Activated CD4-positive, alpha-beta memory T cell treated with anti-CD3 and anti-CD28 coated beads for 36 hours (primary cell): Measurements from ENCODE around the gene PACS2. TPM values are rescaled to one million over a fixed set of nuclear protein-coding genes. Genes with fewer than 3 reads are reported as not detected.
"Not testable (repeated sequence)": the region's sequence is repeated elsewhere in the genome, so short reads cannot be mapped to it uniquely, and the experiment has no call there.

Experiments used
- CTCF ChIA-PET: fragments of 350-600 bp; sonication (Branson Sonifier 250); formaldehyde crosslinking; loops from one replicate; lab custom pipeline; 2021; ENCODE audit warnings: antibody characterized with exemption, inconsistent platforms; lab: Charles Lee
- POLR2A ChIA-PET: fragments of 350-600 bp; sonication (Branson Sonifier 250); formaldehyde crosslinking; loops from one replicate; lab custom pipeline; 2021; ENCODE audit warnings: antibody characterized with exemption; lab: Charles Lee
- DNase-seq: peaks from one replicate; pipeline ENCODE4 v3.0.0-alpha.2; 2020
- H3K27ac Mint-ChIP-seq: one replicate; pipeline ENCODE4 v1.8.0; 2021; ENCODE audit warnings: mixed read lengths
- H3K27me3 Mint-ChIP-seq: one replicate; pipeline ENCODE4 v1.8.0; 2021; ENCODE audit warnings: mixed read lengths
- H3K36me3 Mint-ChIP-seq: one replicate; pipeline ENCODE4 v1.8.0; 2021; ENCODE audit warnings: mixed read lengths
- H3K4me1 Mint-ChIP-seq: one replicate; pipeline ENCODE4 v1.8.0; 2021; ENCODE audit warnings: low read depth, mixed read lengths
- H3K4me3 Mint-ChIP-seq: one replicate; pipeline ENCODE4 v1.8.0; 2021; ENCODE audit warnings: mild to moderate bottlenecking, mixed read lengths
- H3K9me3 Mint-ChIP-seq: one replicate; pipeline ENCODE4 v1.8.0; 2021; ENCODE audit warnings: mixed read lengths
- intact Hi-C: fragments of 100-400 bp; cut with micrococcal nuclease; formaldehyde crosslinking; loops from one replicate; pipeline ENCODE4 v1.15.1; 2023
- total RNA-seq, 2 experiments: library from RNA; stranded (reverse); gene quantifications; one replicate each; pipeline ENCODE4 v1.2.3, GENCODE V29; 2021

Gene PACS2
- total RNA-seq, 2 experiments from 2014 or later = 32.3 to 36.6 TPM

DNA sequence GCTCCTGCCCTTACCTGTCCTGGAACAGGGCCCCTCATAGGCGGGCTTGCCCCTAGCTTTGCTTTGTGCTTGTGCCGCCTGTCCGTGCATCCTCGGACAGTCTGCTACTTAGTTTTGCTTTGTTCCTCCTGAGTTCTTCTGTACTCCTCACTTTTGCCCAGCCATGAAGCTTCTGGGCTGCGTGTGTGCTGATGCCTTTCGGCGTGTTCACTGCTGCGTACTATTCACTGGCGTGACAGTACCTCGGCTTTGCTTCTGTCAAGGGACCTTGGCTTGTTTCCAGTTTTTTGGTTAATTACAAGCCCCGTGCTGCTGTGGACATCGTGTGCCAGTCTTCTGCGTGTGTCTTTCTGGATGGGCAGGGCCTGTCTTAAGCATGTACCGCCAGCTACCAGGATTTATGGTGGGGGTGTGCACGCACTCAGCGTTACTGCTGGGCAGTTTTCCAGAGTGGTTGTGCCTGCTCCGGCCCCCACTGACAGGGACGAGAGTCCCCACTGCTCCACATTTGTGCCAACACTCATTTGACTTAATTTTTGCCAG lies 2.5 kb downstream of the PACS2 start:
- no peak for DNase-seq
- H3K27ac Mint-ChIP-seq = no peak overlapping the region
- H3K9me3 Mint-ChIP-seq = no peaks in the 10 kb centered on the region
- no peaks in the 10 kb centered on the region for H3K36me3 Mint-ChIP-seq
- POLR2A ChIA-PET = interaction anchor here (1.0 to 1.6 kb wide), 2 partner anchors 16 to 17 kb away, joined by 5 to 6 read pairs; partner anchors contain the start of gene BRF1
- H3K4me3 Mint-ChIP-seq = no peak overlapping the region
- H3K4me1 Mint-ChIP-seq = peaks cover 33% of the 10 kb centered on the region
- intact Hi-C loops = no loop called here
- CTCF ChIA-PET = no interaction called here
- no peaks in the 10 kb centered on the region for H3K27me3 Mint-ChIP-seq

DNA sequence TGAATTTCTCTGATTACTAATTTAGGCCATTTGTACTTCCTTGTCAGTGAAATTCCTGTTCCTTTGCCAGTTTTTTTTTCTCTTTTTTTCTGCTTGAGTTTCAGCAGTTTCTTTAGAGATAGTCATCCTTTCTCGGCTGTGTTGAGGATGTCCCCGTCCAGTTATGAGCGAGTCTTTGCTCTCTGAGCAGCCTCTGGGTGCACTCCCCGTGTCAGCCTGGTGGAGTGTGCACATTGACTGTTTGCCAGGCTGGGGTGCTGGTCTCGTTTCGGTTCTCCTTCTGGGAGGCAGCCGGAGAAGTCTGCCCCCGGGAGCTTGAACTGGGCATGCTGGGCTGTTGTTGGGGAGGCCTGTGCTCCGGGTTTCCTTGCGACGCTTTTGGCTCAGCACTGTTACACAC lies 3.0 kb downstream of the PACS2 start:
- H3K36me3 Mint-ChIP-seq = no peaks in the 10 kb centered on the region
- intact Hi-C loops = no loop called here
- H3K27me3 Mint-ChIP-seq = no peaks in the 10 kb centered on the region
- DNase-seq = peak; percentile 52
- H3K4me1 Mint-ChIP-seq = peaks cover 34% of the 10 kb centered on the region
- ChIA-PET CTCF (no interaction called here), POLR2A (interaction anchor here (1.6 kb wide), 1 partner anchor 17 kb away, joined by 5 read pairs; the partner anchor contains the start of gene BRF1)
- no peak overlapping the region for H3K27ac Mint-ChIP-seq
- H3K9me3 Mint-ChIP-seq = no peaks in the 10 kb centered on the region
- H3K4me3 Mint-ChIP-seq = no peak overlapping the region

- H3K36me3 Mint-ChIP-seq = no peaks in the 10 kb centered on the region
- ChIA-PET POLR2A (no interaction called here), CTCF (interaction anchor here (1.8 kb wide), 1 partner anchor 29 kb away, joined by 4 read pairs; no protein-coding TSS in a partner anchor)
- intact Hi-C loops = no loop called here
- no peak for DNase-seq
- H3K27ac Mint-ChIP-seq = no peak overlapping the region
- H3K27me3 Mint-ChIP-seq = no peaks in the 10 kb centered on the region
- no peaks in the 10 kb centered on the region for H3K9me3 Mint-ChIP-seq
- H3K4me3 Mint-ChIP-seq = no peak overlapping the region
- peaks cover 12% of the 10 kb centered on the region for H3K4me1 Mint-ChIP-seq
These were observed 8.4 kb downstream of the PACS2 start for GRCh38 chr14:105322791-105323556.

DNA sequence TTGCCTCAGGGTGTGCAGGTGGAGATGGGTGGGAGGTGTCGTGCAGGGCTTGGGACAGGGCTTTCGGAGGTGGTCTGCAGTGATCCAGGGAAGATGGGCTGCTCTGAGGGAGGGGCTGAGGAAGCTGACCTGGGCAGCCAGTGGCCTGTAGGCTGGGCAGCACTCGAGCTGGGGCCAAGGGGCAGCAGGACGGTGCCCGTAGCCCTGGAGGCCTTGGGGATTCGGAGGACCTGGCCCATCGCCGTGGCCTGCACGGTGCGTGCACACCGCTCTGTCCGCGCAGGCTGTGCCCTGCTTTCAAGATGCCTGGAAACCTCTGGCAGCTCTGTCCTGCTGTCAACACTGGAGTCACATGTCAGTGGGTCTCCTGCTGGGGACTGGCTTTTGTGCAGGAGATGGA lies 9.1 kb downstream of the PACS2 start:
- Mint-ChIP-seq H3K4me3 (no peak overlapping the region), H3K27ac (no peak overlapping the region), H3K27me3 (no peaks in the 10 kb centered on the region), H3K36me3 (no peaks in the 10 kb centered on the region), H3K9me3 (no peaks in the 10 kb centered on the region), H3K4me1 (peaks cover 12% of the 10 kb centered on the region)
- ChIA-PET POLR2A (no interaction called here), CTCF (interaction anchor here (1.2 kb wide), 1 partner anchor 76 kb away, joined by 3 read pairs; the partner anchor contains the start of gene BTBD6)
- no peak for DNase-seq
- intact Hi-C loops = no loop called here

DNA sequence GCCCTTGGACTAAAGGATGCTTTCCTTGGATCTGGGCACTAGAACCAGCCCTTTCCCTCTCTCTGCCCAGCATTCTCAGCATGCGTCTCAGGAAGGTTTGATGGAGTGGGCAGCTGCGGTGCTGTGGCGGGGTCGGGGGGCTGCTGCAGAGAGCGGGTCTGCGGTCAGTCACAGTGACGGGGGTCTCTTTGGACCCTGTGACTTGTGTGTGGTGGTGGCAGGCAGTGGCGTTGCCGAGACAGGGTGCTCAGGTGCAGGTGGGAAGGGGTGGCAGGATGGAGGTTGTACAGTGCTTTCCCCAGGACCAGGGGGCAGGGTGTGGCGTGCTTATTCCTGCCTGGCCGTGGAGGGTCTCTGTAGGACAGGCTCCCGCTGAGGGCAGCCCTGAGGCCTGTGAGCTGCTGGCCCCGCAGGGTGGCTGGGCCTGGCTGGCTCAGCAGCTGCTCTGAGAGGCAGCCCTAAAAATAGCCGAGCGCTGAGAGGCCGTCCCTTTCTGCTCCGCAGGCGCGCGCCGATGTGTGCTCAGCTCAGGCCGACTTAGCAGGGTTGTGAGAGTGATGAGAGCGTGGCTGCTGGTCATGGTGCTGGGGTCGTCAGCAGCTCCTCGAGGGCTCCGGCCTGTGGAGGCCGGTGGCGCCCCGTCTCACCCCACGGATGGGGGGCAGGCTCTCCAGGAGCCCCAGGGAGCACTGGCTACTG lies 9.7 kb downstream of the PACS2 start:
- ChIA-PET POLR2A (no interaction called here), CTCF (interaction anchor here (1.2 to 2.0 kb wide), 2 partner anchors 46 to 76 kb away, joined by 3 to 4 read pairs; partner anchors contain the start of gene BTBD6)
- no peaks in the 10 kb centered on the region for H3K36me3 Mint-ChIP-seq

GRCh38 chr14:105324871-105325270 lies 10.3 kb downstream of the PACS2 start:
- H3K36me3 Mint-ChIP-seq = no peaks in the 10 kb centered on the region
- peaks cover 20% of the 10 kb centered on the region for H3K4me1 Mint-ChIP-seq
- no peaks in the 10 kb centered on the region for H3K9me3 Mint-ChIP-seq
- intact Hi-C loops = no loop called here
- no peak overlapping the region for H3K4me3 Mint-ChIP-seq
- no peaks in the 10 kb centered on the region for H3K27me3 Mint-ChIP-seq
- DNase-seq = no peak
- ChIA-PET CTCF (interaction anchor here (1.2 to 2.0 kb wide), 2 partner anchors 46 to 77 kb away, joined by 3 to 4 read pairs; partner anchors contain the start of gene BTBD6), POLR2A (no interaction called here)
- no peak overlapping the region for H3K27ac Mint-ChIP-seq

More for the DNA sequence above, 9.7 kb downstream of the PACS2 start:
- H3K9me3 Mint-ChIP-seq = no peaks in the 10 kb centered on the region
- intact Hi-C loops = no loop called here
- H3K27me3 Mint-ChIP-seq = no peaks in the 10 kb centered on the region
- no peak for DNase-seq
- peaks cover 15% of the 10 kb centered on the region for H3K4me1 Mint-ChIP-seq
- H3K27ac Mint-ChIP-seq = no peak overlapping the region
- H3K4me3 Mint-ChIP-seq = no peak overlapping the region

- no peak for DNase-seq
- intact Hi-C loops = no loop called here
- peaks cover 22% of the 10 kb centered on the region for H3K4me1 Mint-ChIP-seq
- H3K4me3 Mint-ChIP-seq = no peak overlapping the region
- no peaks in the 10 kb centered on the region for H3K27me3 Mint-ChIP-seq
- POLR2A ChIA-PET = no interaction called here
- CTCF ChIA-PET = interaction anchor here (2.0 kb wide), 1 partner anchor 45 kb away, joined by 4 read pairs; no protein-coding TSS in a partner anchor
- H3K27ac Mint-ChIP-seq = no peak overlapping the region
- H3K36me3 Mint-ChIP-seq = no peaks in the 10 kb centered on the region
- no peaks in the 10 kb centered on the region for H3K9me3 Mint-ChIP-seq
These were observed 10.8 kb downstream of the PACS2 start for GRCh38 chr14:105325303-105325702.

GRCh38 chr14:105325716-105326567 lies 11.4 kb downstream of the PACS2 start:
- peaks cover 28% of the 10 kb centered on the region for H3K4me1 Mint-ChIP-seq
- no peaks in the 10 kb centered on the region for H3K9me3 Mint-ChIP-seq
- H3K27ac Mint-ChIP-seq = no peak overlapping the region
- ChIA-PET CTCF (interaction anchor here (2.0 kb wide), 1 partner anchor 45 kb away, joined by 4 read pairs; no protein-coding TSS in a partner anchor), POLR2A (no interaction called here)
- no peaks in the 10 kb centered on the region for H3K27me3 Mint-ChIP-seq
- intact Hi-C loops = no loop called here
- no peak overlapping the region for H3K4me3 Mint-ChIP-seq
- DNase-seq = no peak
- no peaks in the 10 kb centered on the region for H3K36me3 Mint-ChIP-seq

GRCh38 chr14:105326568-105326867 lies 12.0 kb downstream of the PACS2 start:
- H3K27ac Mint-ChIP-seq = no peak overlapping the region
- no peak overlapping the region for H3K4me3 Mint-ChIP-seq
- intact Hi-C loops = no loop called here
- H3K36me3 Mint-ChIP-seq = no peaks in the 10 kb centered on the region
- no peaks in the 10 kb centered on the region for H3K27me3 Mint-ChIP-seq
- H3K9me3 Mint-ChIP-seq = no peaks in the 10 kb centered on the region
- POLR2A ChIA-PET = no interaction called here
- H3K4me1 Mint-ChIP-seq = peaks cover 32% of the 10 kb centered on the region
- DNase-seq = no peak
- CTCF ChIA-PET = no interaction called here

DNA sequence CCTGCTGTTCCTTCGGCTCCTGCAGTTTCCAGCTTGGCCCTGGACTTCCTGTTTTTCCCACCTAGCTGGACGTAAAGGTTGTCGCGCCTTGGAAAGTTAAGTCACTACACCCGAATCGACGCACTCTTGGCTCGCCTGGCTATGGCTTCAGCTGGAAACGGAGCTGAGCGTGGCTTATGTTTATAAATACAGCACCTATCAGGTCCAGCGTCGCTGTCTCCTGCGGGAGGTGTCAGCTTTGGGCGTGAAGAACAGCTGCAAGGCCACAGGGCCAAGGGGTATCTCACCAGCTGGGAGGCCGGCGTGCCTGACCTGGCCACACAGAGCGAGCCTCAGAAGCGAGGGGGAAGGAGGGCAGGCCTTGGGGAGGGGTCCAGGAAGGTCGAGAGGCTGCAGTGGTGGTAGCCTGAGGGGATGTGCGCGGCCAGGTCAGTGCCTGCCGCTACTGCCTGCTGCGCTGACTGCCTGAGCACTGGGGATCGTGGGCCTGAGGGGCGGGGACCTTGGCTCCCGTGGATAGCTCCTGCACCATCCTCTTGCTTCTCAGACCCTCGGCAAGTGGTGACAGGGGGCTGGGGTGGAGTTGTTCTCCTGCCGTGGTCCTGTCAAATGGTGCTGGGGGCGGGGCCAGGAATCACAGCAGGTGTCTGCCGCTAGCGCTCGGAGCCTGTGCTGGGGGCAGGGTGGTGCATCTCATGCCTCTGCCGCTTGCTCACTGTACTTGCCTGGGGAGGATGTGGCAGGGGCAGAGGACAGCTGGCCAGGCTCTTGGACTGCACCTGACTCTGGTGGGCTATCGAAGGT lies 12.5 kb downstream of the PACS2 start:
- ChIA-PET CTCF (no interaction called here), POLR2A (no interaction called here)
- Mint-ChIP-seq H3K4me1 (peaks cover 37% of the 10 kb centered on the region), H3K36me3 (no peaks in the 10 kb centered on the region), H3K4me3 (no peak overlapping the region), H3K27ac (no peak overlapping the region), H3K9me3 (no peaks in the 10 kb centered on the region), H3K27me3 (no peaks in the 10 kb centered on the region)
- intact Hi-C loops = no loop called here
- DNase-seq = no peak

DNA sequence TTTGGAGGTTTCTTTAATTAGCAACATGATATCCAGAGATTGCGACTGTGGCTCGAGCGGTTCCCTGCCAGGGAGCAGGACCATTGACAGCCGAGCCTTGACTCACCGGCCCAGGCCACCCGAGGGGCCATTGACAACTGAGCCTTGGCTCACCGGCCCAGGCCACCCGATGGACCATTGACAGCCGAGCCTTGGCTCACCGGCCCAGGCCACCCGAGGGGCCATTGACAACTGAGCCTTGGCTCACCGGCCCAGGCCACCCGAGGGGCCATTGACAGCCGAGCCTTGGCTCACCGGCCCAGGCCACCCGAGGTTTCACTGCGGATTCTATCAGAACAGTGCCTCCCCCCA lies 13.1 kb downstream of the PACS2 start:
- H3K4me3 Mint-ChIP-seq, H3K9me3 Mint-ChIP-seq, POLR2A ChIA-PET, intact Hi-C loops, H3K36me3 Mint-ChIP-seq, H3K27ac Mint-ChIP-seq, H3K27me3 Mint-ChIP-seq, CTCF ChIA-PET, DNase-seq: not testable (repeated sequence)
- peaks cover 35% of the 10 kb centered on the region for H3K4me1 Mint-ChIP-seq
